SK-N-SH (cell line): Measurements from ENCODE around the gene GABARAPL2. TPM values are rescaled to one million over a fixed set of nuclear protein-coding genes. Genes with fewer than 3 reads are reported as not detected.
"Not testable (repeated sequence)": the region's sequence is repeated elsewhere in the genome, so short reads cannot be mapped to it uniquely, and the experiment has no call there.

ENCODE experiments used
- CTCF ChIA-PET: fragments of 300-600, 350-600 bp; formaldehyde crosslinking; extraction: SDS; loops from one replicate; lab custom pipeline; 2021; lab: Yijun Ruan, JAX
- POLR2A ChIA-PET: fragments of 350-600 bp; sonication (Branson Sonifier 250); formaldehyde crosslinking; extraction: SDS; loops from one replicate; lab custom pipeline; 2020; ENCODE audit warnings: antibody characterized with exemption, inconsistent platforms; lab: Yijun Ruan, JAX
- DNase-seq: peaks from one replicate; pipeline ENCODE4 v3.0.0; 2012
- H2AFZ ChIP-seq: fragments of 200-600 bp; sonication (generic); 2 replicates; pipeline ENCODE4 v1.8.1; 2016; ENCODE audit warnings: antibody characterized with exemption, mild to moderate bottlenecking, low read depth
- H3F3A ChIP-seq: fragments of 200-600 bp; sonication (generic); replicated peaks from 2 replicates; pipeline ENCODE3; 2016; ENCODE audit warnings: antibody characterized with exemption, mild to moderate bottlenecking; ENCODE audit not compliant: insufficient read depth
- H3K27ac ChIP-seq, 2 experiments: fragments of 200-500 bp in 1 of 2; fragments of 200-600 bp in 1 of 2; sonication (Bioruptor generic) in 1 of 2; sonication (generic), shearing (Covaris generic) in 1 of 2; 2 replicates each; pipeline versions ENCODE4 v1.5.1 to v1.6.1; 2014 to 2016; ENCODE audit warnings: low read depth in 2 of 2, inconsistent platforms in 1 of 2, low read length in 1 of 2, mild to moderate bottlenecking in 1 of 2, mixed read lengths in 1 of 2
- H3K27me3 ChIP-seq: fragments of 200-600 bp; sonication (generic), shearing (Covaris generic); 2 replicates; pipeline ENCODE4 v1.6.1; 2016; ENCODE audit warnings: mixed run types; ENCODE audit not compliant: insufficient read depth
- H3K36me3 ChIP-seq, 2 experiments: fragments of 200-500 bp in 1 of 2; fragments of 200-600 bp in 1 of 2; sonication (Bioruptor generic) in 1 of 2; sonication (generic) in 1 of 2; replicated peaks in 1 of 2; 2 replicates each; pipeline versions ENCODE3 to v1.5.1; 2014 to 2016; ENCODE audit warnings: low read length in 1 of 2, mild to moderate bottlenecking in 1 of 2; ENCODE audit not compliant: insufficient read depth in 2 of 2, control insufficient read depth in 1 of 2
- H3K4me1 ChIP-seq, 2 experiments: fragments of 200-500 bp in 1 of 2; fragments of 200-600 bp in 1 of 2; sonication (Bioruptor generic) in 1 of 2; sonication (generic), shearing (Covaris generic) in 1 of 2; 2 replicates each; pipeline versions ENCODE4 v1.5.1 to v1.6.1; 2014 to 2016; ENCODE audit warnings: low read depth in 1 of 2, low read length in 1 of 2, mixed run types in 1 of 2; ENCODE audit not compliant: insufficient read depth in 2 of 2, control insufficient read depth in 1 of 2
- H3K4me2 ChIP-seq: fragments of 200-600 bp; sonication (generic), shearing (Covaris generic); 2 replicates; pipeline ENCODE4 v1.6.1; 2017; ENCODE audit warnings: mixed run types
- H3K4me3 ChIP-seq, 2 experiments: fragments of 200-500 bp in 1 of 2; fragments of 200-600 bp in 1 of 2; sonication (Bioruptor generic) in 1 of 2; sonication (generic), shearing (Covaris generic) in 1 of 2; 2 replicates each; pipeline versions ENCODE4 v1.5.1 to v1.8.1; 2014 to 2016; ENCODE audit warnings: low read depth in 2 of 2, inconsistent platforms in 1 of 2, low read length in 1 of 2, mild to moderate bottlenecking in 1 of 2, mixed read lengths in 1 of 2, moderate library complexity in 1 of 2
- H3K79me2 ChIP-seq: fragments of 200-600 bp; sonication (generic); 2 replicates; pipeline ENCODE4 v1.8.1; 2017; ENCODE audit warnings: mild to moderate bottlenecking; ENCODE audit not compliant: insufficient read depth
- H3K9ac ChIP-seq: fragments of 200-600 bp; sonication (generic); 2 replicates; pipeline ENCODE4 v1.6.1; 2017; ENCODE audit warnings: mixed run types
- H3K9me2 ChIP-seq: fragments of 200-600 bp; sonication (generic); 2 replicates; pipeline ENCODE4 v1.6.1; 2017; ENCODE audit warnings: mixed run types
- H3K9me3 ChIP-seq: fragments of 200-600 bp; sonication (generic); 2 replicates; pipeline ENCODE4 v1.6.1; 2017; ENCODE audit warnings: mixed run types, mild to moderate bottlenecking, moderate library complexity
- H4K20me1 ChIP-seq: fragments of 200-600 bp; sonication (generic); 2 replicates; pipeline ENCODE4 v1.6.1; 2017; ENCODE audit warnings: mild to moderate bottlenecking, mixed run types; ENCODE audit not compliant: insufficient read depth
- ELF1 ChIP-seq: IDR thresholded peaks from 2 replicates; pipeline ENCODE4 v1.4.0; 2012
- FOXM1 ChIP-seq: IDR thresholded peaks from 2 replicates; pipeline ENCODE4 v1.4.0; 2012; ENCODE audit warnings: low read depth, mild to moderate bottlenecking
- MAX ChIP-seq: IDR thresholded peaks from 2 replicates; pipeline ENCODE4 v1.4.0; 2012; ENCODE audit warnings: low read depth
- MEF2A ChIP-seq: IDR thresholded peaks from 2 replicates; pipeline ENCODE4 v1.4.0; 2012; ENCODE audit warnings: low read depth, borderline replicate concordance
- MXI1 ChIP-seq: IDR thresholded peaks from 2 replicates; pipeline ENCODE4 v1.6.1; 2012; ENCODE audit warnings: mild to moderate bottlenecking, low read depth, low read length, improper control_type of control experiment
- REST ChIP-seq: IDR thresholded peaks from 2 replicates; pipeline ENCODE4 v1.6.1; 2012; ENCODE audit warnings: mild to moderate bottlenecking, low read depth, low read length, moderate library complexity
- TAF1 ChIP-seq: IDR thresholded peaks from 2 replicates; pipeline ENCODE4 v1.6.1; 2012; ENCODE audit warnings: low read depth, mild to moderate bottlenecking, low read length, moderate library complexity, borderline replicate concordance
- TCF12 ChIP-seq: IDR thresholded peaks from 2 replicates; pipeline ENCODE4 v1.4.0; 2012
- TEAD4 ChIP-seq: IDR thresholded peaks from 2 replicates; pipeline ENCODE4 v1.4.0; 2012; ENCODE audit warnings: mild to moderate bottlenecking, borderline replicate concordance; ENCODE audit not compliant: insufficient read depth
- WGBS: methylation state at CpG from one replicate; pipeline ENCODE4 v1.1.6; 2017; ENCODE audit warnings: low lambda C conversion rate; 5-methylcytosine and 5-hydroxymethylcytosine counted together
- polyA plus RNA-seq, 3 experiments: library from polyadenylated mRNA; depleted of rRNA; stranded (reverse); fragments of >200 nt; gene quantifications; 2 replicates each; pipeline ENCODE4 v1.2.3, GENCODE V29; 2012

The GABARAPL2 gene
- polyA plus RNA-seq, 1 of the 3 experiments (the other 2 are of a cell fraction): 135 TPM

- TF ChIP-seq REST (no peak), MXI1 (no peak), ELF1 (no peak), FOXM1 (no peak), TAF1 (no peak), MAX (no peak), TEAD4 (no peak), MEF2A (no peak), TCF12 (no peak)
Measured at GRCh38 chr16:75541236-75541635, 24.9 kb upstream of the GABARAPL2 start (continued).

GRCh38 chr16:75542462-75542861, 23.7 kb upstream of the GABARAPL2 start:
- H3K4me1 ChIP-seq, H3K79me2 ChIP-seq, H3K9me2 ChIP-seq, H4K20me1 ChIP-seq, H3K4me2 ChIP-seq, H3K9ac ChIP-seq, H2AFZ ChIP-seq, POLR2A ChIA-PET, H3K27ac ChIP-seq, DNase-seq, H3K9me3 ChIP-seq, H3F3A ChIP-seq, H3K4me3 ChIP-seq, H3K27me3 ChIP-seq: not testable (repeated sequence)
- peaks cover 0 to 14% of the 10 kb centered on the region in 2 experiments for H3K36me3 ChIP-seq
- CTCF ChIA-PET: interaction anchor here (1.5 to 2.0 kb wide), 2 partner anchors 12 to 25 kb away, joined by 4 read pairs; no protein-coding TSS in a partner anchor
- 94% methylated on average over 2 of the region's 8 CpGs for WGBS

- H3K4me3 ChIP-seq, H3K27me3 ChIP-seq, H2AFZ ChIP-seq, POLR2A ChIA-PET, H3K9me3 ChIP-seq, H3K79me2 ChIP-seq, H3K4me1 ChIP-seq, DNase-seq, H3K9me2 ChIP-seq, H3K9ac ChIP-seq, H4K20me1 ChIP-seq, H3F3A ChIP-seq, H3K4me2 ChIP-seq, H3K27ac ChIP-seq: not testable (repeated sequence)
- H3K36me3 ChIP-seq: peaks cover 0 to 14% of the 10 kb centered on the region in 2 experiments
- CTCF ChIA-PET: interaction anchor here (0.7 to 0.9 kb wide), 2 partner anchors 28 to 75 kb away, joined by 3 to 4 read pairs; no protein-coding TSS in a partner anchor
- no CpG with 5 or more reads among the region's 1 CpG for WGBS
Measured at GRCh38 chr16:75545879-75546278, 20.3 kb upstream of the GABARAPL2 start.
